Omental fat pad (tissue), 4 donors: ENCODE measurements around the gene ST6GALNAC2. TPM values are rescaled to one million over a fixed set of nuclear protein-coding genes. Genes with fewer than 3 reads are reported as not detected.

ENCODE experiments used
- ATAC-seq: fragments of 150-250 bp; one replicate; pipeline ENCODE4 v1.9.1; 2016; ENCODE audit warnings: mild to moderate bottlenecking, moderate library complexity; ENCODE audit not compliant: low FRiP score
- DNase-seq: peaks from one replicate; pipeline ENCODE4 v3.0.0-alpha.2; 2019; ENCODE audit warnings: low spot score
- CTCF ChIP-seq, 3 donors: fragments of 450-650 bp; IDR thresholded peaks; one replicate each; pipeline ENCODE4 v1.5.1; 2016 to 2017; ENCODE audit warnings: antibody characterized with exemption in 3 of 3, mild to moderate bottlenecking in 3 of 3, moderate library complexity in 2 of 3
- total RNA-seq, 4 donors: library from RNA; depleted of rRNA; stranded (reverse); fragments of >200 nt; gene quantifications; one replicate each; pipeline ENCODE4 v1.1.0, GENCODE V29; 2016

The ST6GALNAC2 gene
- total RNA-seq, 4 donors from 2014 or later = 4.2 to 12.1 (median 9.7) TPM

- DNase-seq = no peak
Measured at GRCh38 chr17:76538941-76539570, 46.6 kb downstream of the ST6GALNAC2 start.

GRCh38 chr17:76538281-76538931 lies 47.3 kb downstream of the ST6GALNAC2 start:
- DNase-seq (no peak), ATAC-seq (no peak)
- no peak for TF ChIP-seq CTCF (IDR thresholded peaks at IDR 0.05)

More at GRCh38 chr17:76538941-76539570, 46.6 kb downstream of the ST6GALNAC2 start:
- TF ChIP-seq CTCF (IDR thresholded peaks at IDR 0.05) = no peak
- ATAC-seq = no peak

GRCh38 chr17:76537578-76538280 lies 47.9 kb downstream of the ST6GALNAC2 start, which contains the start of gene CYGB:
Gene CYGB (minus strand): TSS chr17:76537709. CDS start chr17:76537542, 167 bp downstream.
- no peak for ATAC-seq
- DNase-seq = no peak
- TF ChIP-seq CTCF (IDR thresholded peaks at IDR 0.05) = no peak

GRCh38 chr17:76537288-76537577 lies 48.4 kb downstream of the ST6GALNAC2 start:
- DNase-seq (no peak), ATAC-seq (no peak)
- no peak for TF ChIP-seq CTCF (IDR thresholded peaks at IDR 0.05)

- no peak for DNase-seq
- TF ChIP-seq CTCF (IDR thresholded peaks at IDR 0.05) = no peak
- no peak for ATAC-seq
Measured at GRCh38 chr17:76536511-76537287, 49.0 kb downstream of the ST6GALNAC2 start.

- DNase-seq = no peak
- TF ChIP-seq CTCF (IDR thresholded peaks at IDR 0.05) = no peak
- ATAC-seq = no peak
Measured at GRCh38 chr17:76535788-76536510, 49.7 kb downstream of the ST6GALNAC2 start.
